HCT116 (cell line): Measurements from ENCODE around the gene ACP2. TPM values are rescaled to one million over a fixed set of nuclear protein-coding genes. Genes with fewer than 3 reads are reported as not detected.
A peak's percentile ranks its signal among the peaks of the same experiment; 100 is the strongest.

ENCODE experiments used
- ATAC-seq: fragments of 200-7000 bp; cut with Tn5 transposase; 2 replicates; pipeline ENCODE4 v1.9.1; 2020; ENCODE audit warnings: mild to moderate bottlenecking, moderate library complexity
- BruUV-seq: library from RNA; stranded (reverse); fragments of 400-500 nt; replicated peaks from 2 replicates; lab custom pipeline; 2021; lab: Mats Ljungman, UMichigan
- CTCF ChIA-PET: fragments of 300-600 bp; sonication (Branson Sonifier 250); formaldehyde crosslinking; loops from one replicate; lab custom pipeline; 2021; ENCODE audit warnings: antibody characterized with exemption; lab: Charles Lee
- POLR2A ChIA-PET: fragments of 300-600, 350-600 bp; sonication (Branson Sonifier 250); formaldehyde crosslinking; loops from one replicate; lab custom pipeline; 2021; ENCODE audit warnings: antibody characterized with exemption; lab: Charles Lee
- RAD21 ChIA-PET, 2 experiments: fragments of 300-600 bp; sonication (Branson Sonifier 250); formaldehyde crosslinking; loops; one replicate each; lab custom pipeline; 2023; ENCODE audit warnings: low total read pairs in 2 of 2; ENCODE audit not compliant: uncharacterized antibody in 2 of 2, unreplicated experiment in 2 of 2, low non-redundant PET in 1 of 2; lab: Charles Lee
- DNase-seq: peaks from one replicate; pipeline ENCODE4 v3.0.0-alpha.2; 2010; ENCODE audit warnings: low read depth, low spot score
- H2AFZ ChIP-seq: fragments of 200-600 bp; shearing (Covaris generic), sonication (generic); 2 replicates; pipeline ENCODE4 v1.6.1; 2017; ENCODE audit warnings: low read depth, mixed run types, mixed read lengths, antibody characterized with exemption, low read length; ENCODE audit not compliant: poor library complexity, severe bottlenecking
- H3K27ac ChIP-seq: 2 replicates; pipeline ENCODE4 v1.5.1; 2012; ENCODE audit warnings: low read depth, low read length
- H3K27me3 ChIP-seq: fragments of 200-600 bp; sonication (generic); 2 replicates; pipeline ENCODE4 v1.6.1; 2016; ENCODE audit warnings: mixed run types, low read length, mixed read lengths; ENCODE audit not compliant: insufficient read depth
- H3K36me3 ChIP-seq, 2 experiments: fragments of 200-500 bp in 1 of 2; fragments of 200-600 bp in 1 of 2; sonication (Bioruptor generic) in 1 of 2; sonication (generic) in 1 of 2; 2 replicates each; pipeline versions ENCODE4 v1.5.1 to v1.6.1; 2014 to 2016; ENCODE audit warnings: low read length in 2 of 2, inconsistent platforms in 1 of 2, mixed read lengths in 1 of 2, mixed run types in 1 of 2; ENCODE audit not compliant: insufficient read depth in 2 of 2, control insufficient read depth in 1 of 2
- H3K4me1 ChIP-seq, 2 experiments: fragments of 200-600 bp in 1 of 2; sonication (generic) in 1 of 2; 2 replicates each; pipeline versions ENCODE4 v1.5.1 to v1.6.1; 2012 to 2017; ENCODE audit warnings: low read length in 2 of 2, inconsistent platforms in 1 of 2, mild to moderate bottlenecking in 1 of 2, mixed read lengths in 1 of 2, mixed run types in 1 of 2, moderate library complexity in 1 of 2; ENCODE audit not compliant: insufficient read depth in 2 of 2, control insufficient read depth in 1 of 2
- H3K4me2 ChIP-seq: fragments of 200-600 bp; sonication (generic); 2 replicates; pipeline ENCODE4 v1.6.1; 2017; ENCODE audit warnings: mixed run types, low read length, mixed read lengths
- H3K4me3 ChIP-seq, 2 experiments: fragments of 200-600 bp in 1 of 2; sonication (generic) in 1 of 2; replicated peaks in 1 of 2; 2 replicates each; pipeline ENCODE4 v1.5.1; 2011 to 2016; ENCODE audit warnings: low read length in 2 of 2, control low read depth in 1 of 2, low read depth in 1 of 2, mild to moderate bottlenecking in 1 of 2, mixed read lengths in 1 of 2, mixed run types in 1 of 2
- H3K79me2 ChIP-seq: fragments of 200-600 bp; sonication (generic); 2 replicates; pipeline ENCODE4 v1.6.1; 2017; ENCODE audit warnings: mild to moderate bottlenecking, mixed run types, low read length, moderate library complexity, mixed read lengths; ENCODE audit not compliant: insufficient read depth
- H3K9ac ChIP-seq: fragments of 200-600 bp; sonication (generic); 2 replicates; pipeline ENCODE4 v1.6.1; 2016; ENCODE audit warnings: low read length, mixed read lengths
- H3K9me2 ChIP-seq: fragments of 200-600 bp; sonication (generic), shearing (Covaris generic); 2 replicates; pipeline ENCODE4 v1.6.1; 2017; ENCODE audit warnings: mixed run types, mild to moderate bottlenecking, moderate library complexity; ENCODE audit not compliant: insufficient read depth
- H3K9me3 ChIP-seq, 2 experiments: fragments of 200-500 bp in 1 of 2; fragments of 200-600 bp in 1 of 2; sonication (Bioruptor generic) in 1 of 2; sonication (generic) in 1 of 2; 2 replicates each; pipeline ENCODE4 v1.6.1; 2014 to 2017; ENCODE audit warnings: low read length in 2 of 2, mixed read lengths in 2 of 2, inconsistent platforms in 1 of 2, low read depth in 1 of 2, mild to moderate bottlenecking in 1 of 2, mixed run types in 1 of 2, moderate library complexity in 1 of 2; ENCODE audit not compliant: control insufficient read depth in 1 of 2, insufficient read depth in 1 of 2
- H4K20me1 ChIP-seq: fragments of 200-600 bp; sonication (generic), shearing (Covaris generic); 2 replicates; pipeline ENCODE4 v1.6.1; 2017; ENCODE audit warnings: mixed run types, mild to moderate bottlenecking, moderate library complexity; ENCODE audit not compliant: insufficient read depth
- CBX3 ChIP-seq: IDR thresholded peaks from 2 replicates; pipeline ENCODE4 v1.6.1; 2012; ENCODE audit warnings: low read depth
- CTCF ChIP-seq, 3 experiments: fragments of 200-600 bp in 1 of 3; sonication (generic) in 1 of 3; IDR thresholded peaks in 2 of 3; conservative IDR thresholded peaks in 1 of 3; 2 replicates each; pipeline ENCODE4 v1.5.1; 2012 to 2017; ENCODE audit warnings: low read depth in 2 of 3, low read length in 2 of 3, antibody characterized with exemption in 1 of 3, borderline replicate concordance in 1 of 3, control low read depth in 1 of 3, mild to moderate bottlenecking in 1 of 3, mixed read lengths in 1 of 3, mixed run types in 1 of 3, moderate library complexity in 1 of 3; ENCODE audit not compliant: insufficient read depth in 1 of 3
- EGR1 ChIP-seq: IDR thresholded peaks from 2 replicates; pipeline ENCODE4 v1.6.1; 2012; ENCODE audit warnings: low read depth
- EZH2 ChIP-seq: fragments of 200-600 bp; sonication (generic); IDR thresholded peaks from 2 replicates; pipeline ENCODE4 v1.6.1; 2017; ENCODE audit warnings: antibody characterized with exemption, mixed run types
- EZH2phosphoT487 ChIP-seq: fragments of 200-600 bp; IDR thresholded peaks from 2 replicates; pipeline ENCODE4 v1.6.1; 2018; ENCODE audit warnings: antibody characterized with exemption, borderline replicate concordance
- FOSL1 ChIP-seq: IDR thresholded peaks from 2 replicates; pipeline ENCODE4 v1.6.1; 2012; ENCODE audit warnings: low read depth
- JUND ChIP-seq: IDR thresholded peaks from 2 replicates; pipeline ENCODE4 v1.6.1; 2012
- POLR2A ChIP-seq: IDR thresholded peaks from 2 replicates; pipeline ENCODE4 v1.7.0; 2011; ENCODE audit warnings: borderline replicate concordance; ENCODE audit not compliant: insufficient read depth, insufficient read length; ENCODE audit errors: extremely low read depth
- SIN3A ChIP-seq: IDR thresholded peaks from 2 replicates; pipeline ENCODE4 v1.6.1; 2012; ENCODE audit warnings: low read depth
- SP1 ChIP-seq: IDR thresholded peaks from 2 replicates; pipeline ENCODE4 v1.6.1; 2012; ENCODE audit warnings: low read depth
- SRF ChIP-seq: IDR thresholded peaks from 2 replicates; pipeline ENCODE4 v1.6.1; 2012; ENCODE audit warnings: low read depth
- TCF7L2 ChIP-seq: IDR thresholded peaks from 2 replicates; pipeline ENCODE4 v1.7.0; 2011; ENCODE audit warnings: borderline replicate concordance, inconsistent platforms; ENCODE audit not compliant: insufficient read depth, insufficient read length; ENCODE audit errors: extremely low read depth
- YY1 ChIP-seq: IDR thresholded peaks from 2 replicates; pipeline ENCODE4 v1.6.1; 2011; ENCODE audit warnings: low read length, low read depth, moderate library complexity, mild to moderate bottlenecking; ENCODE audit not compliant: insufficient replicate concordance; ENCODE audit errors: extremely low read depth
- ZBTB33 ChIP-seq: IDR thresholded peaks from 2 replicates; pipeline ENCODE4 v1.6.1; 2011; ENCODE audit warnings: mild to moderate bottlenecking, low read length, moderate library complexity; ENCODE audit not compliant: insufficient replicate concordance; ENCODE audit errors: extremely low read depth
- ZNF274 ChIP-seq: fragments of 200-500 bp; sonication (Bioruptor generic); IDR thresholded peaks from 2 replicates; pipeline ENCODE4 v1.6.1; 2014; ENCODE audit warnings: mild to moderate bottlenecking, low read depth, low read length, inconsistent platforms
- intact Hi-C: fragments of 100-400 bp; cut with micrococcal nuclease; formaldehyde crosslinking; loops from 2 replicates; pipeline ENCODE4 v1.10.0; 2022
- total RNA-seq: library from RNA; stranded (reverse); gene quantifications from one replicate; pipeline ENCODE4 v1.2.1, GENCODE V29; 2021; ENCODE audit not compliant: unreplicated experiment
- TF ChIP-seq, protein P1 (sequence below): IDR thresholded peaks from 2 replicates; pipeline ENCODE4 v1.6.1; 2012

The ACP2 gene
- total RNA-seq, 1 experiment from 2014 or later, result 21.5 TPM

DNA sequence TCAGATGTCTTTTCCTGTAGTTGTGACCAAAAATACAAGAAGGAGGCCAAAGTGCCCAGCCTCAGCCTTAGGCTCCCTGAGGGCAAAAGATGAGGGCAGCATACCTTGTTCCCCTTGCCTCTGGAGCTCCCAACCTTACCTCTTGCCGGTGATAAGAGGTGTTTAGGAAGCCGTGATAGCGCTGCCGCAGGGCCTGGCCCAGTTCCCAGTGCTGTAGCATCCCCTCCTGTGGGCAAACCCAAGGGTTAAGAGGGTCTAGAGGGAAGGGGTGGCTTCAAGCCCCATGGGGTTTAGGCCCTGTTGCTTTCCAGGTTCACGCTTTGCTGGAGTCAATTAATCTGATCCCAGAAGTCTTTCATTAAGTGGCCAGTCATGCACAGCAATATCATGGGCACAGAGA, 1.1 kb downstream of the ACP2 start:
- Histone ChIP-seq H3K79me2 (peaks cover 33% of the 10 kb centered on the region), H2AFZ (no peak overlapping the region), H3K9me2 (no peaks in the 10 kb centered on the region), H3K9ac (peak overlapping the region; percentile 89), H3K36me3 (peaks cover 4 to 12% of the 10 kb centered on the region in 2 experiments; a peak in 2 of 4 replicates), H3K4me3 (peak overlapping the region; percentile 71 to 96), H3K27me3 (no peaks in the 10 kb centered on the region), H3K27ac (no peak overlapping the region), H3K4me2 (peak overlapping the region; percentile 90), H4K20me1 (no peaks in the 10 kb centered on the region), H3K9me3 (no peaks in the 10 kb centered on the region), H3K4me1 (peaks cover 7 to 16% of the 10 kb centered on the region in 2 experiments; a peak in 2 of 4 replicates)
- TF ChIP-seq YY1 (no peak), SIN3A (no peak), EZH2phosphoT487 (no peak), SP1 (no peak)
- BruUV-seq, result no TSS peak
- POLR2A ChIA-PET, result no interaction called here
- intact Hi-C loops, result no loop called here
- RAD21 ChIA-PET, result interaction anchor here in 1 of 2 experiments (1.9 kb wide), 1 partner anchor 14 kb away, joined by 7 read pairs; no protein-coding TSS in a partner anchor
- CTCF ChIA-PET, result interaction anchor here (0.9 to 2.2 kb wide), 3 partner anchors 10 to 13 kb away, joined by 3 to 7 read pairs (median 7); partner anchors contain the start of gene NR1H3
- DNase-seq (no peak), ATAC-seq (no peak)

DNA sequence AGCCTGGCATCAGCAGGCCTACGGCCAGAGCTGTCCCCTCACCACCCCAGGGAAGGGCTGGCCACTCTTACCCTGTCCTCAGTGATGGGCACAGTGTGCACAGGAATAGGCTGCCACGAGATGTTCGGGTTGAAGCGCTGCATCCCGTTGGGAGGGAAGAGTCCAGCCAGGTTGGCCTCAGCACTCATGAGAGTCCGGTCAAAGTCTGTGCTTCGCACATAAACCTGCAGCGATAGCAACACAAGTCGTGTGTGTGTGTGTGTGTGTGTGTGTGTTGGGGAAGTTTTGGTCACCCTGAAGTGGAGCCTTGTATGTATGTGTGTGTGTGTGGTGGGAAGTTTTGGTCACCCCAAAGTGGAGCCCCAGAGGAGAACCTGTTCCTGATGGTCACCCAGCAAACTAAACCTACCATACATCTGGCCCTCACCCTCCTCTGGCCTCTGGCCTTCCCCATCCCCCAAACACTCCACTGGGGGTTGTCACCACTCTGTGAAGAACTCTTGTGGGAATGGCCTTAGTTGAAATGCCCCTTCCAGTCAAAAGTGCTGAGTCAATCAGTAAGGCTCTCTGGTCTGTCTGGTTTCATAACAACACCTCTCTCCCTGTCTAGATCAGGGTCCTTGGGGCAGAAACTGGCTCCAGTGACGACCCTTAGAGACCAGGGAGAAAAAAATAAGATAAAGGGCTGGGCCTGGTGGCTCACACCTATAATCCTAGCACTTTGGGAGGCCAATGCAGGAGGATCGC, 2.8 kb downstream of the ACP2 start:
- Histone ChIP-seq H3K9me3 (no peaks in the 10 kb centered on the region), H4K20me1 (no peaks in the 10 kb centered on the region), H3K9ac (no peak overlapping the region), H2AFZ (no peak overlapping the region), H3K4me1 (peaks cover 7 to 16% of the 10 kb centered on the region in 2 experiments; a peak in 2 of 4 replicates), H3K9me2 (no peaks in the 10 kb centered on the region), H3K79me2 (peaks cover 33% of the 10 kb centered on the region), H3K27me3 (no peaks in the 10 kb centered on the region), H3K27ac (no peak overlapping the region), H3K4me2 (no peak overlapping the region), H3K36me3 (peaks cover 7 to 16% of the 10 kb centered on the region in 2 experiments; a peak in 3 of 4 replicates), H3K4me3 (no peak overlapping the region)
- DNase-seq (no peak), ATAC-seq (no peak)
- TF ChIP-seq FOSL1 (no peak), ZBTB33 (no peak), SRF (no peak), JUND (no peak), TCF7L2 (no peak), CBX3 (no peak), EZH2 (no peak), ZNF274 (no peak), CTCF (IDR thresholded peaks at IDR 0.05 in 2 of 3, conservative IDR thresholded peaks at IDR 0.05 in 1 of 3; ENCODE audit: borderline replicate concordance in 1 of 3, insufficient read depth in 1 of 3, low read depth in 2 of 3, low read length in 2 of 3) (no peak), POLR2A (no peak), EGR1 (no peak), SIN3A (no peak)
- TF ChIP-seq, protein P1, sequence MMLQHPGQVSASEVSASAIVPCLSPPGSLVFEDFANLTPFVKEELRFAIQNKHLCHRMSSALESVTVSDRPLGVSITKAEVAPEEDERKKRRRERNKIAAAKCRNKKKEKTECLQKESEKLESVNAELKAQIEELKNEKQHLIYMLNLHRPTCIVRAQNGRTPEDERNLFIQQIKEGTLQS, result no peak
- BruUV-seq, result no TSS peak
- CTCF ChIA-PET, result no interaction called here
- RAD21 ChIA-PET, result no interaction called here
- POLR2A ChIA-PET, result interaction anchor here (0.6 kb wide), 1 partner anchor 23 kb away, joined by 3 read pairs; no protein-coding TSS in a partner anchor
- intact Hi-C loops, result no loop called here
